NB4 (cell line): ENCODE data around the gene GAS2L2.

ENCODE experiments used
- DNase-seq: peaks from one replicate; pipeline ENCODE4 v3.0.0; 2010; ENCODE audit warnings: low read depth
- H3K4me3 ChIP-seq: one replicate; pipeline ENCODE4 v1.5.1; 2011; ENCODE audit warnings: mild to moderate bottlenecking, low read depth, low read length, moderate library complexity
- CTCF ChIP-seq: IDR thresholded peaks from one replicate; pipeline ENCODE4 v1.5.1; 2012; ENCODE audit warnings: low read depth, low read length
- MYC ChIP-seq: IDR thresholded peaks from 2 replicates; pipeline ENCODE4 v1.6.1; 2011; ENCODE audit warnings: low read depth, low read length
- POLR2A ChIP-seq: IDR thresholded peaks from 2 replicates; pipeline ENCODE4 v1.6.1; 2011; ENCODE audit warnings: mild to moderate bottlenecking; ENCODE audit not compliant: insufficient read length; ENCODE audit errors: extremely low read depth
- TF ChIP-seq, protein P1 (sequence below): IDR thresholded peaks from 2 replicates; pipeline ENCODE4 v1.6.1; 2011; ENCODE audit warnings: low read depth, low read length

GAS2L2 gene

DNA sequence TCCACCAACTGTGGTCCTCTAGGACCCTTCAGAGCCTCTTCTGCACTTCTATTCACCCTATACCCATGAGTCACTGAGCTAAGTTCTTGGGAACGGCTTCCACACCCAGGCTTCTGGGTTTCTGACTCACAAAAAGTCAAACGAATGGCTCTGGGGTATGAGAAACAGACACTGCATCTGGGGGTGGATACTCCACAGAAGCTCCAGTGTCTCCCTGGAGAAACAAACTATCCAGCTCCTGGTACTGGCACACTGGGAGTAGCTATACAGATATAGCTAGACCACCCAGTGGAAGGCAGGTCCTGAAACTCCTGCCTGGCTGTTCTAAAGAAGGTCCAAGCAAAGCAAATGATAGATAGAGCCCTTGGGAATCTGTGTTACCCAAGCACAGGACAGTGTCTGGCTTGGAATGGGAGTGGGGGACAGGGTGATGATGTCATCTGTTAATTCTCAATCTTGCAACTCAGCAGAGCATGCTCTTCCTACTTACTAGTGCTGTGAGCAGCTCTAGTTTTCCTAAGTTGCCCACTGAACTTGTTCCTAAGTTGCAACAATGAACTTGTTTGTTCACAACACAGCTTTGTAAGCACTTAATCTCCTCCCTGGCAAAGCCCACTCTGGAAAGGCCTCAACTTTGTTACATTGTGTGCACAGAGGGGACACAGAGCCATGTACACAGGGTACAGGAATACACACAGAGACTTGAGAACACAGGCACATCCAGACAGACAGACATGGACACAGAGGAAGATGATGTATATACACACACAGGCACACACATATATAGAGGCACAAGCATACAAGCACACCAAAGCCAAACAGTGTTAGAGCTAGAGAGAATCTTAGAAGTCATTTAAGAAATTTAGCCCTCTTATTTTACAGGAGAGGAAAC, 35.7 kb upstream of the GAS2L2 start:
- TF ChIP-seq, protein P1, sequence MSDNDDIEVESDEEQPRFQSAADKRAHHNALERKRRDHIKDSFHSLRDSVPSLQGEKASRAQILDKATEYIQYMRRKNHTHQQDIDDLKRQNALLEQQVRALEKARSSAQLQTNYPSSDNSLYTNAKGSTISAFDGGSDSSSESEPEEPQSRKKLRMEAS, result no peak
- TF ChIP-seq POLR2A, result no peak
- no peak for TF ChIP-seq MYC
- TF ChIP-seq CTCF, result no peak
- no peak for DNase-seq
- H3K4me3 ChIP-seq, result no peak overlapping the region

DNA sequence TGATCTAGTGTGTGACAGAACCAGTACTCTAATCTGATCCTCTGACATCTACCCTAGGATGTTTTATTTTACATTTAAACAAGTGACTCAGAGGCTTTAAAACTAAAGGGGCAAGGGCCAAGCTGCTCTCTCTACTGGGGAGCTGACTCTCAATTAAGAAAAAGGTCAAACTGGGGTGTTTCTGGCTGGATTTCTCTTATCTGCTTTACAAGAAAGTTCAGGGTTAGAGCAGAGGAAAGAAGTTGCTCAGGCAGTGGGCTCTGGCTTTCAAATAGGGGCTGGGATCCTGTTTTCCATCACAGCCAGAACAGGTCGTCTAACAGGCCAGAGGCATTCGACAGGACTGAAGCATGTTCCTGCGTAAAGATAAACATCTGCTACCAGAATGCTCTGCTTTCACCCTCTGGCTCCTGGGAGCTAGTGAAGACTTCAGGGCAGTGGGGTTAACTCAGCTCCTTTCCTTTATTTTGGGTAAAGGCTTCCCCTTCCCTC, 33.9 kb upstream of the GAS2L2 start:
- TF ChIP-seq POLR2A (no peak), MYC (no peak), CTCF (no peak)
- TF ChIP-seq, protein P1, result no peak

GRCh38 chr17:35784895-35785294, 31.9 kb upstream of the GAS2L2 start:
- DNase-seq, result no peak
- H3K4me3 ChIP-seq, result no peak overlapping the region
- TF ChIP-seq POLR2A (no peak), MYC (no peak), CTCF (no peak)
- TF ChIP-seq, protein P1, result no peak

More for the DNA sequence above, 33.9 kb upstream of the GAS2L2 start:
- no peak overlapping the region for H3K4me3 ChIP-seq
- DNase-seq, result no peak

GRCh38 chr17:35780950-35781349, 27.9 kb upstream of the GAS2L2 start:
- DNase-seq, result no peak
- no peak for TF ChIP-seq CTCF
- TF ChIP-seq, protein P1, result no peak
- TF ChIP-seq POLR2A, result no peak
- no peak overlapping the region for H3K4me3 ChIP-seq

- TF ChIP-seq MYC, result no peak
- TF ChIP-seq CTCF, result no peak
- TF ChIP-seq, protein P1, result no peak
- no peak for TF ChIP-seq POLR2A
- no peak overlapping the region for H3K4me3 ChIP-seq
- DNase-seq, result no peak
These were observed 25.7 kb upstream of the GAS2L2 start for GRCh38 chr17:35778641-35779196.
